OCI-M2 (cell line): Measurements from ENCODE around the gene XPOT.

Experiments
- DNase-seq: peaks from one replicate; lab custom pipeline; 2025; ENCODE audit not compliant: unreplicated experiment; lab: John Stamatoyannopoulos, UW

Gene XPOT

DNA sequence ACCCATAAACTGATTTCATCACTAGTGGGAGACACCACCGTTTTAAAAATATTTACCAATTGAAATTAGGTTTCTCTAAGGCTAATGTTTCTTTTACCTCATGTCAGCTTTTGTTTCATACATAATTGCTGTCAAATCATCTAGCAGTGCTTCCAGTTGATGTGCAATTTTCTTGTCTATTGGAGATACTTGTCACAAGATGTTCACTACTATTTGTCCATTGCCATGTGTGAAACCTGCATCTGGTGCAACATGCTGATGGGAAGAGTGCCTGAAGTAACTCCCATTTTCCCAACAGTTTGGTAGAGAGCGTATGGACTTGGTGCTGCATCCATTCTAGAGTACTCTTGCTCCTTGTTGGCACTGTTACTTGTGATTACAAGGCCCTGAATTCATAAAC lies 9.7 kb downstream of the XPOT start:
- no peak for DNase-seq

DNA sequence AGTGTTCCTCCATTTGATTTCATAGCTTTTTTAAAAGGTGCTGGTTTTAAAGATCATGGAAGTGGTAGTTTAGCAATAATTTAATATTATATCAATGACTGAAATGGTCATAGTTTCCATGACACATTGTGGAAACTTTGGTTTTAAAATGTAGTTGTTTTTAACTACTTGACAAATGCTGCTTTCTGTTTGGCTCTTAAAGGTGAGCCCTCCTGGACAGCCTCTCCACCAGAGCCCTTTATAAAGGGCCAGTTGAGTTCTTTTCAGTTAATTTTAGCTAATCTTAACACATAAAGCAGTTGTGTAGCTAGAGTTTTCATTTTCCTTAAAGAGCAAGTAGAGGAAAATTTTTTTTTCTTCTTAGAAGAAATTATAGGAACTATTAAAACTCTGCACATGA lies 14.0 kb downstream of the XPOT start:
- DNase-seq: no peak

DNA sequence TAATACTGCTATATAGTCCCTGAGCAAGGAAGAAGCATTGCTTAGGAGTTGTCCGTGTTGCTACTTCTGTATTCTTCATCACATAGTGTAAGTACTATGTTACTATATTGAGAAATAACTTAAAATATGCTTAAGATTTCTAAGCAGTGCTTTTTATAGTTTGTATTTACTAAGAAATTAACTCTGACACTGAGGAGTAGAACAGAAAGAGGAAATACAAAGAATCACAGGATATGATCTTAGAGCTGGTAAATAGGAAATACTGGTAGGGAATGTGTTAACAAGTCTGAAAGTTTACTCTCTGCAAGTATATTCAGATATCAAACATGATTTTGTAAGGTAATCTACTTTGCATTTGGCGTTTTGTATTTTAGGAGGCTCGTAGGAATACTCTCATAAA lies 15.5 kb downstream of the XPOT start:
- no peak for DNase-seq

DNA sequence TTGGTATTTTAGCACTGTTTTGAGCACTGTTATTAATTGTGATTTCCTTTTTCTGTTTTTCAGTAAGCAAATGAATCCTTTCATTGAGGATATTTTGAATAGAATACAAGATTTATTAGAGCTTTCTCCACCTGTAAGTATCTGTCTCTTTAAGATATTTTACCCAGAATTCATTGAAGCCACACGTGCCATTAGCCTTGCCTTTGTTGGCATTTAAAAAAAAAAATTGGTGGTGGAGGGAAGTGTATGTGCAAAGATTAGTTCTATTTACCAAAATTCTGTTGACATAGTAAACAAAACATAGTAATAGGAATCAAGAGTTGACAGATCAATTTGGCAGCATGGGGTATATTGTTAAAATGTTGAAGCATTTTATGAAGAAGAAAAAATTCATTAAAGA lies 23.8 kb downstream of the XPOT start:
- no peak for DNase-seq

DNA sequence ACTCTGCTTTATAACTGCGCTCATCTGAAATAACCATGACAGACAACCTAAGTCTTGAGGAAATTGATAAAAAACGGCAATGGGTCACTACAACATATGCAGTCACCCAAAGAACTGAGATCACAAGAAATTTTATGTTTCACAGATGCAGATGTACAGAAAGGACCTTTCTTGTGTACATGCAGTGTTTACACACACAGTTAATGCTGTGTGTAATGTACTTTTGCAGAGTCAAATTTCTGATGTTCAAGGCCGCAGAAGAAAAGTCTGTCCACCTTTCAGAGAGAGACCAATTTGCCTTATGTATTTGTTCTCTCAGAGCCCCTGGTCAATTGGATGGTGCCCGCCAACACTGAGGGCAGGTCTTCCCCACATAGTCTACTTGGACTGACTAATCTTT lies 24.8 kb downstream of the XPOT start:
- DNase-seq: no peak

DNA sequence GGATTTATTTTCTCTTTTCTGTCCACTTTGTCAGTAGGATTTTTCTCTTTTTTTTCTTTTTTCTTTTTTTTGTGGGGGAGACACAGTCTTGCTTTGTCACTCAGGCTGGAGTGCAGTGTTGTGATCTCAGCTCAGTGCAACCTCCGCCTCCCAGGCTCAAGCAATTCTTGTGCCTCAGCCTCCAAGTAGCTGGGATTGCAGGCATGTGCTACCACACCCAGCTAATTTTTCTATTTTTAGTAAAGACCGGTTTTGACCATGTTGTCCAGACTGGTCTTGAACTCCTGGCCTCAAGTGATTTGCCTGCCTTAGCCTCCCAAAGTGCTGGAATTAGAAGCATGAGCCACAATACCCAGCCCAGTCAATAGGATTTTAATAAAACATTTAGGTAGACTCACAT lies 26.7 kb downstream of the XPOT start:
- DNase-seq: no peak

DNA sequence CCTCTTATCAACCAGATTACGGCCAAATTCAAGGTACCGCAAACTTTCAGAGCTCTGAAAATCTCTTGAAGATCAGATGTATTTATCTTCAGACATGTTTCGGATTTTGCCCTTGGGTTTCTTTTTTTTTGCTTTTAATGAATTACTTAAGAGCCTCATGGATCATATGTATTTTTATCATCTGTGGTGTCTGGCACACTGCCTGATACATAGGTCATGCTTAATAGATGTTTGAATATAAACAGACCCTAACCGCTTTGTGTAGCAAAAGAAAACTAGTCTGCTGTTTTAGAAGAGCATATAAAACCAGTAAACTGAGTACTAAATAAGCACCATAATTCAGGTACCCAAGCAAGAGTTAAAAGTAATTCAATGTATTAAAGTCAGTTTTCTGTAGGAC lies 27.6 kb downstream of the XPOT start:
- no peak for DNase-seq

DNA sequence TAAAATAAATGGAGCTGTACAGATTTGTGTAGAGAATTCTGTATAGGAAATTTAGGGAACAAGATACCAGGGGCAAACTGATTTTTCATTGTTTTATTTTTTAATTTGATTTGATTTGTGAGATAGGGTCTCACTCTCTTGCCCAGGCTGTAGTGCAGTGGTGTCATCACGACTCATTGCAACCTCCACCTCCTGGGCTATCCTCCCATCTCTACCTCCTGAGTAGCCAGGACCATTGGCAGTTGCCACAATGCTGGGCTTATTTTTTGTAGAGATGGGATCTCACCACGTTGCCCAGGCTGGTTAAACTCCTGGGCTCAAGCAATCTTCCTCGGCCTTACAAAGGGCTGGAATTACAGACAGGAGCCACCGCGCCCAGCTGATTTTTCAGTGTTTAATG lies 29.7 kb downstream of the XPOT start:
- no peak for DNase-seq

DNA sequence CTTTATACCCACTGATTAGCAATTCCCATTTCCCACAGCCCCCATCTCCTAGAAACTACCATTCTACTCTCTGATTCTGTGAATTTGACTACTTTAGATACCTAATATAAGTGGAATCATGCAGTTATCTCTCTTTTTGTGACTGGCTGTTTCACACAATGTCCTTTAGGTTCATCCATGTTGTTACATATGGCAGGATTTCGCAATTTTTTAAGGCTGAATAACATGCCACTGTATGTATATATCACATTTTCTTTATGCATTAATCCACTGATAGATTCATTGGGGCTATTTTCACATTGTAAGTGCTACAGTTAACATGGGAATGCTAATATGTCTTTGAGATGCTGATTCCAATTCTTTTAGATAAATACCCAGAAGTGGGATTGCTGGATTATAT lies 35.9 kb downstream of the XPOT start:
- DNase-seq: no peak

DNA sequence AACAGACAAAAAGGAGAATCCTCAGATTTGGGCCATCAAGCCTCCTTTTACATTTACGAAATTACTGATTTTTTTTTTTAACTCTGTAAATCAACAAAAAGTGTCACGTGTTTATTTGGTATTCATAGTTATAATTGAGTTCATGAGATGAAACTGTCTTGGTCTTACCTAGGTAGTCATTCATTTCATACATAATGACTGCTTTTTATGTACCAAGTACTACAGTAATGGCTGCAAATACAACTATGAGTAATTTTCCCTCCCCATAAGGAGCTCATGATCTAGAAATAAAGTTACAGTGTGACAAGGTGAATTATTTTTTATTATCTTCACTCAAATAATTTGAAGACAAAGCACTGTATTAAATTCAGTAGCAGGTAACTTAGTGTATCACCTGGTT lies 41.3 kb downstream of the XPOT start:
- no peak for DNase-seq

DNA sequence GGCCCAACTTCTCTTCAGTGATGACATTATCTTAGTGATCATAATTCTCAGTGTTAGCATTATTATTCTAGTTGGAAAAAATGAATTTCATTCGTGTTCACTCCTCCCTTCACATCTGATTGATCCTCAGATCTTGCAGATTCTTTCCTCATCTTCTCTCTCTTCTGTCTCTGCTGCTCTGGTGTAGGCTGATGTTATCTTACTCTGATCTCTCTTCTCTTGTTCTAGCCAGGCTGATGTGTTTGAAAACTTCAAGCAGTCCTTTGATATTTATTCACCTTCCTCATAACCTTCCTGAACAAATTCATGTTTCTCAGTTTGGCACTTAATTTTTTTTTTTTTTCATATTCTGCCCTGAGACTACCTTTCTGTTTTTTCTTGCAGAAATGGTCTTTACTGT lies 42.1 kb downstream of the XPOT start:
- no peak for DNase-seq

DNA sequence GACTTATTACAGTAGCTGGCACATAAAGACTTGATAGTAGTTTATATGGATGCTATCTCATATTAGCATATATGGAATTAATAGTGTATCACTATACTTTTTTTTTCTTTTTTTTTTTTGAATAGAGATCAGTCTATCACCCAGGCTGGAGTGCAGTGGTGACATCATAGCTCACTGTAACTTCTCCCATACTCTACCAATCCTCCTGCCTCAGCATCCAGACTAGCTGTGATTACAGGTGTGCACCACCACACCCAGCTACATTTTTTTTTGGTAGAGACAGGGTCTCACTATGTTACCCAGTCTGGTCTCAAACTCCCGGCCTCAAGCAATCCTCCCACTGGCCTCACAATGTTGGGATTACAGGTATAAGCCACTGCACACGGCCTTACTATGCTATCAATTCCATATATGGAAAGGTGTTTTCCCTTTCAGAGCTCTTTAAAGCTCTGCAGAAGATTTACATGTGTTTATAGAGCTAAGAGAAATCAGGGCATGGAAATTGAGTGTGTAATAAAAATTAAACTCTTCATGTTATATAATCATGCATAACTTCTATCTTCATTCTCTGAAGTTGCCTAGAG lies 46.0 kb downstream of the XPOT start:
- DNase-seq: no peak

DNA sequence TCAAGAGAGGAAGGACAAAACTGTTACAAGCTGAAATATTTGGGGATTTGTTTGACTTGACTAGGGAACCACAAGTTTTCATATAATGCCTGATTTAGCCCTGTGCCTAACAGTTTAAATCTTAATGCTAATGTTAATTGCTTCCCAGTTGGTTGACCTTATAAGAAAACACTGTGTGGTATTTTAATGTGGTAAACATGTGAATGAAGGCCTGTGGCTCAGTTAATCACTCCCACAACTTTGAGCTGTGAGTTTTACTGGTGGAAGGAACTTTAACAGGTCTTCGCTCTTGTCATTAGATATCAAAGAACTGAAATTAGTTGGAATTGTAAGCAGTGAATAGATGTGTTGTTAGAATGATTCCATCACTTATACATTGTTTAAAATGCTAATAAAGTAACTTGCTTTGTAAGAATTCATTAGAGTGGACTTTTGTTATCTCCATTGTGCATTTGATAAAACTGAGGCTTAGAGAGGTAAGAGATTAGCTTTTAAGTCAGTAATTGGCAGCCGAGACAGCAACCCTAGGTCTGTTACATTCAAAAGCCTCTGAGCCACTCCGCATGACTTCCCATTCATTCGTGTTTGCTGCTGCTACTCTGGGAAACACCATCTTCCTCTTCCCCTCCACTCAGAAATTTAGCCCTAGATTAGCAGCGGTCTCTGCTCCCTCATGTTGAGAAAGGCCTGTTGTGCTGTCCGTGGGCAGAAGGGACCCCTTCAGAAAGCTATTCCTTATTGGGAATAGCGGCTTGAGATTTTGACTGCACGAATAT lies 46.7 kb downstream of the XPOT start:
- DNase-seq: no peak

DNA sequence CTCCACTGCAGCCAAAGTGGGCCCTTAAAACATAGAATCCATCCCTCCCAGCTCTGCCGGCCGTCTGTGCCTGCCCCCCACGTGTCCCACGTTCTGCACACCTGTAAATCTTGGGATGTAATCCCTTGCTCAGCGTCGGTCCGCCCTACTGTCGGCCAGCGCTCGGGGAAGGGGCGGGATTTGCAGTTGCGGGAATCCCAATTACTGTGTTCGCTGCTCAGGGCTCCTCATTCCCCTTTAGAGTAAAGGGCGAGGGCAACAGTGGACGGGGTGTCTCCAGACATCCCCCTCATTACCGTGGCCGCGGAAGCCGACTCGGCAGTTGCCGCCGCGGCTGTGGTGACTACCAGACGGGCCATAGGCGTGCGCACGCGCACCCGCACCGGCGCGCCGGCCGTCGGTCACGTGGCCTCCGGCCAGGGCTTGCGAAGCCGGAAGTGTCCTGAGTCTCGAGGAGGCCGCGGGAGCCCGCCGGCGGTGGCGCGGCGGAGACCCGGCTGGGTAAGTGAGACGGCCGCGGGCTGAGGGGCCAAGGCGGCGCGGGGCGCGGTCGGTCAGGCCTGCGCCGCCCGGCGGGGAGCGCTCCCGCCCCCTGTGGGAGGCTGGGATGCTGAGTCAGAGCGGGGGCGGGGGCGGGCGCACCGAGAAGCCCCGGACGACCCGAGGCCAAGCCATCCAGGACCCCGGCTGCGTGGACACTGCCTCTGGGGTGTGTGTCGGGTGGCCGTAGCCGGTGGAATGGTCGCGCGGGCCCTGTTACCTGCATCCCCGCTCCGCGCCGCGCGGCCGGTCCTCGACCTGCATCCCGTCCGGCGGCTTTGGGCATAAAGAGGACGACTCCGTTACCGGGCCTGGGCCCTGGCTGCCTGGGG lies 47.7 kb downstream of the XPOT start, which contains the start of gene TBK1:
TBK1 (plus strand) TSS at position 434 of the 872 bp plus-strand sequence. CDS start 3,751 bp downstream, outside the sequence.
- peak; percentile 16 for DNase-seq

DNA sequence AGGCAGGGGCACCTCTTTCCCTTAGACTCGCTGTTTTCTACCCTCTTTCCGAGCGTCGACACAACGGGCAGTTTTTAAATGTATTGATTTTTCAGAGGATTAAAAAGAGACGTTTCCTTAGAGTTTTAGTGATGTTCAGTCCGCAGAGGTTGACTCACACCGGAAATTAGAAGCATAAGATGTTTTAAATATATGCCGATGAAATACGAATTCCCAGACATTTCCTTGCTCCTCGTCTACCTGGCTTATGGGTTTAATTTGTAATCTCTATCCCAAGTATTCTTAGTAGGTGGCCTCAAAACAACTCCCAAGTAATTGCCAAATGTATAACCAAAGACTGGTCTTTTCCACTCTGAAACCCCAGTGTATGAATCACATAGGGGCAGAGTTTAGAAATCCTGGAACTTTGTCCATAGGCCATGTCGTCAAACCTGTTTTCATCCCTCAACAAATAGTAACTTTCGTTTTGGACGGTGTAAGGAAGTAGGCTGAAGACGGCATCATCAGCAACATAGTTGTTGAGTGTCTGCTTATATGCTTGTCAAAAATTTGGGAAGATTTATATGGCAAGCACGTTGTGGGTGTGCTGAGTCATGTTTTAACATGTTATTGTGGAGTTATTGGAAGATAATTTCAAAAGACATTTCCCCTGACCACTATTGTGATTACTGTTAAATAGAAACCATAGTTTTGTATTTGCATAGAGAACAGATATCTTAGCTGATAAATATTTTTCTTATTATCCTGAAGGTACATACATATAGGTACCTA lies 48.6 kb downstream of the XPOT start:
- DNase-seq: peak; percentile 15

DNA sequence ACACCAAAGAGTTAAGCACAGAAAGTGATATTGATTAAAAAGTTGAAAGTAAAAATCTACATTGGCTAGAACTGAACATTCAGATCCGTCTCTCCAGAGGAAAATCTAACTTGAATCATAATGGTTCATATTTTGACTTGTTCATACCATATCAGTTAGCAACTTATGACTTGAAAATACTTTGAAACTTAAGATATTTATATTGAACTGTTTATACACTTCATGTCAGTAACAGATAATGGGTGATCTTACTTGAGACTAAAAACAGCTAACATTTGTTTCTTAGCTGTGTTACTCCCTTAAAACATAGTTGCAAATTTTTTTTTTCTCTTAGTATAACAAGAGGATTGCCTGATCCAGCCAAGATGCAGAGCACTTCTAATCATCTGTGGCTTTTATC lies 51.3 kb downstream of the XPOT start:
- DNase-seq: no peak

DNA sequence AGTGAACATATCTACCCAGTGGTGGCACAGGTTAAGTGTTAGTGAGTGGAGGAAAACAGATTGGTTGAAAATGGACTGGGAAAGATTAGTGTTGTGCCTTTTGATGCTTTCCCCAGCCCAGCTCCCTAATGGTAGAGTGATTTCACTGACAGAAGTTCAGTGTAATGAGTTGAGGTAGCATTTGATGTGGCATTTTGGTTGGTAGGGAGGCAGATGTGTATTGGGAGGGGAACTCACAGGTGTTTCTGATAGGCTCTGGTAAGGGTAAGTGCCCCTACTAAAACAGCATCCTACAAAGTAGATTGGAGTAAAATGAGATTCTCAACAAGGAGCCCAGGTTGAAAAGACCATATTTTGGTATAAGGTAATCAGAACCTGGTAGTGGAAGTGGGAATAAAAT lies 51.9 kb downstream of the XPOT start:
- DNase-seq: no peak

DNA sequence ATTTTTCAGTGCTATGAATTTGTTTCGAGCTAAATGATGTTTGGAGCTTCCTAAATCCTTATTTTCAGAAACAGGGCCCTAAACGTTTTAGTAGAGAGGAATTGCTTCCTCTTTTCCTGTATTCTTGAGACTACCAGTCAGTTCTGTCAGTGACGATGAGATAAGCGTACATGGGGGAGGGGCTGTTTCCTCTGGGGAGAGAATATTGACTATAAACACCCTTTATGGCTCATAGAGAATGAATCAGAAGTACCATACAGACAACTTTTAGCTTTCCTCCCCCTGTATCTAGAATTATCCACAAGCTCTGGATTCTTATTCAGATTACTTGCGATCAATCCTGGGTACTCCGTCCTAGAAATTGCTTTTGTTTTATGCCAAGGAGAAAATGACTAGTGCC lies 52.8 kb downstream of the XPOT start:
- peak; percentile 43 for DNase-seq

DNA sequence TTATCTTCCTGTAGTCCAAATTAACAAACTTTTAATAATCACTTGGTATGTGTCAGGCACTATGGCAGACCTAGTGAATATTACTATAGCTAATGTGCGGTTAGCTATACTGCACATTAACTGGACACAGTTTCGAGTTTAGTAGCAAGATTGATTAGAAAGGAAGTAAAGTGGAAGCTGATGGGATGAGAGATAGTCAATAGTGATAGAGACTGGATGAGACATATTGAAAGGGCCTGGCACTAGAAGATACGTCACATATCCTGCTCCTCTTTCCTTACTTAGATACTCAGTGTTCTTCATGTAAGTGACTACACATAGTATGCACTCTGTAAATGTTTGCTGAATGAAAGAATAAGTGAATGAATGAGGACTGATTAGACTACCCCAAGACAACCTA lies 53.3 kb downstream of the XPOT start:
- DNase-seq: no peak

DNA sequence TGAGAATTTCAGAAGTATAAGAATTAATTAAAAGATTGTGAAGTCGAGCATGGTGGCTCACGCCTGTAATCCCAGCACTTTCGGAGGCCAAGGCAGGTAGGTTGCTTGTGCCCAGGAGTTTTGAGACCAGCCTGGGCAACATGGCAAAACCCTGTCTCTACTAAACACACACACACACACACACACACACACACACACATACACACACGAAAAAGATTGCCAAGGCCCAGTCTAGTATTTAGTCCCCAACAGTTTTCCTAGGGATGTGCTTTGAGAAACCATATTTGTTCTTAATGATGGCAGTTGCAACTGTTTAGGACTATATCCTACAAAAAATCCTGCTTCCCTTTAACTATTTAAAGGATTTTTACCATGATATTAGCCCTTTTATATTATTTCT lies 53.7 kb downstream of the XPOT start:
- DNase-seq: no peak

DNA sequence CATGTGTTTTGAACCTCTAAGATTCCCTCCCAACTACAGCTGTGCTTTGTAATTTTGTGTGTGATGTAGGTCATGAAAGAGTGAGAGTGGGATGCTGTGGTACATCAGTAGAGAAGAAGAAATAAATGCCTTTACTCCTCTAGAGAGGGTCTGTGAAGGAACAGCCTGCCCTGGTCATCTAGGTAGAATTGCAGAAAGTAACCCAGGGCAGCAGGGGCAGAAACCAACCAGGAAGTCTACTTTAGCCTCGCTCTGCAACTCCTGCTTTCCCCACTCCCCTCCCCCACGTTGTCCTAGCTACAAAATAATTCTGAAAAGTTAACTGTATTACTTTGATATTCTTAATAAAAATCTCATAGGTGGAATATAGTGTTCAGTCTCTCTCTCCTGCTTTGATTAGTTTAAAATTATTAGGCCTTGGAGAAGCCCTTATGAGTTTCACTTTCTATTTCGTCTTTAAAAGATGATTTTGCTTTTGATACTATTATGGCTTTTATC lies 55.3 kb downstream of the XPOT start:
- no peak for DNase-seq
